GM18502 (cell line): Measurements from ENCODE around the gene BNC2.

ENCODE experiments used
- ATAC-seq: cut with Tn5 transposase; IDR thresholded peaks from one replicate; pipeline ENCODE4 v1.9.1; 2021; ENCODE audit warnings: mild to moderate bottlenecking; ENCODE audit not compliant: unreplicated experiment, poor library complexity

Gene BNC2

GRCh38 chr9:16363073-16363781, 507.2 kb downstream of the BNC2 start:
- ATAC-seq: no peak

- no peak for ATAC-seq
Observed at GRCh38 chr9:16361939-16362338, 508.5 kb downstream of the BNC2 start.

GRCh38 chr9:16361118-16361517, 509.4 kb downstream of the BNC2 start:
- no peak for ATAC-seq

GRCh38 chr9:16360247-16360646, 510.2 kb downstream of the BNC2 start:
- no peak for ATAC-seq
